Tibial nerve (tissue), 4 donors: ENCODE results near the gene COL4A6. TPM values are rescaled to one million over a fixed set of nuclear protein-coding genes. Genes with fewer than 3 reads are reported as not detected.

ENCODE experiments used
- DNase-seq, 2 donors: peaks; one replicate each; pipeline ENCODE4 v3.0.0-alpha.2; 2019; ENCODE audit warnings: low spot score in 2 of 2
- H3K27ac ChIP-seq, 4 donors: fragments of 200-600 bp; sonication (generic) in 3 of 4; one replicate each; pipeline ENCODE4 v1.5.1; 2017 to 2019; ENCODE audit warnings: mild to moderate bottlenecking in 1 of 4
- H3K27me3 ChIP-seq, 2 donors: fragments of 200-600 bp; sonication (generic) in 1 of 2; one replicate each; pipeline versions ENCODE4 v1.5.1 to v1.6.0; 2017 to 2019
- H3K36me3 ChIP-seq, 3 donors: fragments of 200-600 bp; sonication (generic); one replicate each; pipeline ENCODE4 v1.5.1; 2018 to 2019
- H3K4me1 ChIP-seq, 4 donors: fragments of 200-600 bp; sonication (generic) in 3 of 4; one replicate each; pipeline ENCODE4 v1.5.1; 2017 to 2019
- H3K4me3 ChIP-seq, 4 donors: fragments of 200-600 bp; sonication (generic) in 3 of 4; one replicate each; pipeline ENCODE4 v1.5.1; 2017 to 2019; ENCODE audit warnings: mild to moderate bottlenecking in 1 of 4, moderate library complexity in 1 of 4
- H3K9me3 ChIP-seq, 4 donors: fragments of 200-600 bp; sonication (generic) in 3 of 4; one replicate each; pipeline ENCODE4 v1.5.1; 2017 to 2019
- EP300 ChIP-seq, 2 donors: sonication (generic); formaldehyde crosslinking; IDR thresholded peaks; one replicate each; pipeline ENCODE4 v1.6.1; 2017; ENCODE audit warnings: antibody characterized with exemption in 2 of 2, mild to moderate bottlenecking in 1 of 2
- POLR2A ChIP-seq, 2 donors: fragments of 450-650 bp; IDR thresholded peaks; one replicate each; pipeline ENCODE4 v1.6.1; 2017; ENCODE audit warnings: antibody characterized with exemption in 2 of 2, mild to moderate bottlenecking in 2 of 2, moderate library complexity in 2 of 2
- WGBS, 2 donors: methylation state at CpG; one replicate each; pipeline ENCODE4 v1.1.5; 2018; 5-methylcytosine and 5-hydroxymethylcytosine counted together
- total RNA-seq, 4 donors: library from RNA; depleted of rRNA; stranded (reverse); fragments of >200 nt; gene quantifications; one replicate each; pipeline ENCODE4 v1.1.0, GENCODE V29; 2016
- TF ChIP-seq, protein P1 (sequence below), 5 experiments: fragments of 200-600 bp in 3 of 5; fragments of 450-650 bp in 2 of 5; sonication (generic) in 3 of 5; IDR thresholded peaks; one replicate each; pipeline ENCODE4 v1.5.1; 2016 to 2019; ENCODE audit warnings: antibody characterized with exemption in 5 of 5, mild to moderate bottlenecking in 3 of 5, moderate library complexity in 2 of 5

Gene COL4A6
- total RNA-seq, 4 donors from 2014 or later: under 0.01 to 1.4 (median 0.21) TPM

DNA sequence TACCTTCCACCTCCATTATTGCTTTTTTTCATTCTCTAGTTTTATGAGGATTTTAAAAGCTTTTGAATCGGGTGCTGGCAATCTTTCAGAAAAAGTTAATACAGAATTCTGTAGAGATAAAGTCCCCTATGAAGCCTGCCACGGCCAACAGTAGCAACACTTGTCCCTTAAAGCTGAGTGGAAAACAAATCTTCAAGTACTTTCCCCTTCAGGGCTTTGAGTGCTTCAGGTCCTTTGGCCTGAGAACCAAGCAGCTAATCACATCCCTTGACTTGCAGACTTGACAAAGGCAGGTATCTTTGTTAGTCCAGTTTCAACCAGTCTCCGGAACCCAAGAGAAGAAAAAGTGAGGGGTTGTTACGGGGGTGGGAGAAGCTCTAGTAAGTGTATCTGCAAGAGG lies 202.2 kb downstream of the COL4A6 start:
- Histone ChIP-seq H3K27me3 (peaks cover 0 to 21% of the 10 kb centered on the region in 2 donors), H3K4me1 (no peaks in the 10 kb centered on the region), H3K36me3 (no peaks in the 10 kb centered on the region), H3K27ac (no peak overlapping the region), H3K4me3 (no peak overlapping the region), H3K9me3 (no peaks in the 10 kb centered on the region)
- no peak for DNase-seq
- TF ChIP-seq, protein P1, sequence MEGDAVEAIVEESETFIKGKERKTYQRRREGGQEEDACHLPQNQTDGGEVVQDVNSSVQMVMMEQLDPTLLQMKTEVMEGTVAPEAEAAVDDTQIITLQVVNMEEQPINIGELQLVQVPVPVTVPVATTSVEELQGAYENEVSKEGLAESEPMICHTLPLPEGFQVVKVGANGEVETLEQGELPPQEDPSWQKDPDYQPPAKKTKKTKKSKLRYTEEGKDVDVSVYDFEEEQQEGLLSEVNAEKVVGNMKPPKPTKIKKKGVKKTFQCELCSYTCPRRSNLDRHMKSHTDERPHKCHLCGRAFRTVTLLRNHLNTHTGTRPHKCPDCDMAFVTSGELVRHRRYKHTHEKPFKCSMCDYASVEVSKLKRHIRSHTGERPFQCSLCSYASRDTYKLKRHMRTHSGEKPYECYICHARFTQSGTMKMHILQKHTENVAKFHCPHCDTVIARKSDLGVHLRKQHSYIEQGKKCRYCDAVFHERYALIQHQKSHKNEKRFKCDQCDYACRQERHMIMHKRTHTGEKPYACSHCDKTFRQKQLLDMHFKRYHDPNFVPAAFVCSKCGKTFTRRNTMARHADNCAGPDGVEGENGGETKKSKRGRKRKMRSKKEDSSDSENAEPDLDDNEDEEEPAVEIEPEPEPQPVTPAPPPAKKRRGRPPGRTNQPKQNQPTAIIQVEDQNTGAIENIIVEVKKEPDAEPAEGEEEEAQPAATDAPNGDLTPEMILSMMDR (IDR thresholded peaks at IDR 0.05): no peak
- TF ChIP-seq POLR2A (IDR thresholded peaks at IDR 0.05): no peak
- TF ChIP-seq EP300 (IDR thresholded peaks at IDR 0.05): no peak
- WGBS, 2 donors: 82 to 86% methylated on average over 3 to 4 of the region's 4 CpGs

DNA sequence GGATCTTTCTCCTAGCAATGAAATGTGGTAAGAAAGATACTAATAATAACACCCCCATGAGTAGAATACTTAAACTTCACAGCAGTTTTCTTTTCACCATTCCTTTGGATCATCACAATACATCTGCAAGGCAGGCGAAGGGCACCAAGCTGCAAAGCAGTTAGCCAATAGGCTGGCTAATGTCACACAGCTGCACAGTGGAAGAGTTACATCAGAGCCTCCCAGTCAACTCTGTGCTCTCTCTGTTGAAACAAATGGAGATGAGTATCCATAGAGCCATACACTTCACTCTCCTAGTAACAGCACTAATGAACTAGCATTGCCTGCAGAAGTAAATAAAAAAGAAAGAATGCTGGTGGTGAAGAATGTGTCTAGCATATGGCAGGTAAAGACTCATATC lies 207.6 kb downstream of the COL4A6 start:
- H3K27me3 ChIP-seq: peaks cover 0 to 19% of the 10 kb centered on the region in 2 donors
- no peak overlapping the region for H3K4me3 ChIP-seq
- no peaks in the 10 kb centered on the region for H3K36me3 ChIP-seq
- H3K9me3 ChIP-seq: no peaks in the 10 kb centered on the region
- TF ChIP-seq, protein P1 (IDR thresholded peaks at IDR 0.05): no peak
- TF ChIP-seq POLR2A (IDR thresholded peaks at IDR 0.05) (no peak), EP300 (IDR thresholded peaks at IDR 0.05) (no peak)
- H3K27ac ChIP-seq: no peak overlapping the region
- DNase-seq: no peak
- no peaks in the 10 kb centered on the region for H3K4me1 ChIP-seq
- WGBS, 2 donors: 77 to 93% methylated on average over 1 of the region's 1 CpG

DNA sequence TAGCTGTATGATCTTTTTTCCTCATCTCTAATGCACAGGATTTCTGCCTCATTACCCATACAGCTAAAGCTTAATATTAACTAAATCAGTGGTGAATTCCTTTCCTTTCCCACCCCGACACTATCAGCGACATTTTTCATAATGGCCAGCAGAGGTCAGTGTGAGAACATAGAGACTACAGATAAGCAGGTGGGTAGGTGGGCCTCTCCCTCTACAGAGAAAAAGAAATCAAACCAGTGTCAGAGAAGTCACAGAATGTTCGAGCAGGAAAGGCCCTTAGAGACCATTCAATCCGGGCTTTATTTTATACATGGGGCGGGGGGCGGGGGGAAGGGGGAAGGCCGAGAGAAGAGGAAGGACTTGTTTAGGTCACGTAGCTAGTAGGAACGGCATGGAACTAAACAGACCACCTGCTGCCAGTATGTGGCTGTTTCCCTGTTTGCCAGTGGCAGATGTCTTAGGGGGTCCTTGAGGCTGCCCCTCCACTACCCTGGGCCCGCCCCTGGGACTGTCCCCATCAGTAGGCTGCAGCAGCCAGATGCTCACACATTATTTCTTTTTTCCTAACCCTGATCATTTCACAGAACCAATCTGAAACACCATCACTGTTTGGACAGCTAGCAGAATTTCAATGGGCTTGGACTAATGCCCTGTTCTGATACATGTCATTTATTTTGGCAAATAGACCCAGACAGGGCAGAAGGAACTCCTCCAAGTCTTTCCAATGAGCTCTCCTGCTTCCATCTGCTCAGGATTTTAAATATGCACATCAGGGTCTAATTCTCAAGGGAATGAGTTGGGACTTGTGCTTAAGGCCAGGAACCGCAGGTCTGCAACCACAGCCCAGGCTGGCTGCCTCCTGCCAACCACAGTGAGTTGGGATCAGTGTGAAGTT lies 213.2 kb downstream of the COL4A6 start:
- H3K4me1 ChIP-seq: no peaks in the 10 kb centered on the region
- WGBS, 2 donors: 12 to 22% methylated on average over 5 to 11 of the region's 11 CpGs
- H3K4me3 ChIP-seq: no peak overlapping the region
- H3K9me3 ChIP-seq: no peaks in the 10 kb centered on the region
- no peak for TF ChIP-seq POLR2A (IDR thresholded peaks at IDR 0.05)
- TF ChIP-seq, protein P1 (IDR thresholded peaks at IDR 0.05): peak; percentile 22 to 59 (median 38)
- TF ChIP-seq EP300 (IDR thresholded peaks at IDR 0.05): no peak
- H3K27ac ChIP-seq: no peak overlapping the region
- peaks cover 0 to 19% of the 10 kb centered on the region in 2 donors for H3K27me3 ChIP-seq
- DNase-seq: no peak
- no peaks in the 10 kb centered on the region for H3K36me3 ChIP-seq

DNA sequence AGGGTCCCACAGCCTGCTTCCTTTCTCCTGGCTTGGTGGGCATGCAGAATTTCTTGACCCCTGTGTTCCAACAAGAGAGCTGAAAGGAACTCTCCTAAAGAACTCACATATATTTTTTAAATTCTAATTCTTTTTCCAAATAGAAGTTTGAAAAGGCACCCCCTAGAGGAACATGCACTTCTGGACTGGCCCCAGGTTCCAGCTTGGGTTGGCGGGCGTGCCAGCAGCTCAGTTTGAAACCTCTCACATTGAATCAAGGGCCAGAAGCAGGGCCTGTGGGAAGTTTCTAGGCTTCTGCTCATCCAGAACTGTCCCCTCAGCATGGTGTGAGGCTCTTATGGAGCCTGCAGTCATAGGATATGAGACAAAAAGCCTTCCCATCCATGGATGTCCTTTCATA lies 214.0 kb downstream of the COL4A6 start:
- H3K4me3 ChIP-seq: no peak overlapping the region
- no peaks in the 10 kb centered on the region for H3K9me3 ChIP-seq
- H3K4me1 ChIP-seq: no peaks in the 10 kb centered on the region
- DNase-seq: no peak
- peaks cover 0 to 27% of the 10 kb centered on the region in 2 donors for H3K27me3 ChIP-seq
- TF ChIP-seq POLR2A (IDR thresholded peaks at IDR 0.05): no peak
- TF ChIP-seq, protein P1 (IDR thresholded peaks at IDR 0.05): no peak
- TF ChIP-seq EP300 (IDR thresholded peaks at IDR 0.05): no peak
- WGBS, 2 donors: 83 to 84% methylated on average over 2 of the region's 2 CpGs
- H3K27ac ChIP-seq: no peak overlapping the region
- H3K36me3 ChIP-seq: no peaks in the 10 kb centered on the region

DNA sequence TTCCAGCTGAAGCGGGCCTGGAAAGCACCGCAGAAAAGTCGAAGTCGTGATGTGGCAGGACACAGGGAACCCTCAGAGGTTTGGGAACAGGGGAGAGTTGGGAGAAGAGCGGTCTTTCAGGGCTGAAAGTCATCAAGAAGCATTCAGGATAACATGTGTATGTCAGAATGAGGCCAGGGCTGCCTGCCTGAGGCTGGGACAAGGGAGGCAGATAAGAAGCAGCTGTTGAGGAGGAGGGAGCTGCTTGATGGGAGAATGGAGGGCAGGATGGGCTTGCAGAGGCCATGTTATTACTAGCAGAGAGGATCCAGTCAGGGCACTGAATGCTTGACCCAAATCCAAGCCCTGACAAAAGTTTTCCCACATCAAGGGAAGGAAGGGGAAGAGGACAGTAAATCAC lies 214.6 kb downstream of the COL4A6 start:
- no peak for DNase-seq
- Histone ChIP-seq H3K9me3 (no peaks in the 10 kb centered on the region), H3K27ac (no peak overlapping the region), H3K36me3 (no peaks in the 10 kb centered on the region), H3K4me1 (no peaks in the 10 kb centered on the region), H3K4me3 (no peak overlapping the region), H3K27me3 (peaks cover 0 to 32% of the 10 kb centered on the region in 2 donors)
- WGBS, 2 donors: 65 to 88% methylated on average over 5 of the region's 5 CpGs
- no peak for TF ChIP-seq POLR2A (IDR thresholded peaks at IDR 0.05)
- TF ChIP-seq, protein P1 (IDR thresholded peaks at IDR 0.05): no peak
- no peak for TF ChIP-seq EP300 (IDR thresholded peaks at IDR 0.05)
